ENCODE data around the gene MSI2. TPM values are rescaled to one million over a fixed set of nuclear protein-coding genes. Genes with fewer than 3 reads are reported as not detected.

MSI2 gene
- total RNA-seq, 1 donor from 2014 or later = 31.3 TPM

- no peaks in the 10 kb centered on the region for H3K27me3 ChIP-seq
- no peaks in the 10 kb centered on the region for H3K9me3 ChIP-seq
These were observed 370.3 kb downstream of the MSI2 start for GRCh38 chr17:57626520-57627210.

GRCh38 chr17:57627591-57627990, 371.3 kb downstream of the MSI2 start:
- Histone ChIP-seq H3K27me3 (no peaks in the 10 kb centered on the region), H3K27ac (no peak overlapping the region), H3K36me3 (no peaks in the 10 kb centered on the region), H3K4me3 (no peak overlapping the region), H3K9me3 (no peaks in the 10 kb centered on the region), H3K4me1 (peaks cover 9% of the 10 kb centered on the region)
- intact Hi-C loops (cut with DNase I) = no loop called here
- TF ChIP-seq CTCF (IDR thresholded peaks at IDR 0.05) = no peak
- DNase-seq = peak; percentile 56
- ATAC-seq = no peak

More at GRCh38 chr17:57626520-57627210, 370.3 kb downstream of the MSI2 start:
- Histone ChIP-seq H3K27ac (no peak overlapping the region), H3K4me3 (no peak overlapping the region), H3K36me3 (no peaks in the 10 kb centered on the region), H3K4me1 (peaks cover 9% of the 10 kb centered on the region)
- DNase-seq = peak; percentile 27
- intact Hi-C loops (cut with DNase I) = no loop called here
- no peak for ATAC-seq
- no peak for TF ChIP-seq CTCF (IDR thresholded peaks at IDR 0.05)

- DNase-seq (peak; percentile 38), ATAC-seq (no peak)
- Histone ChIP-seq H3K4me3 (no peak overlapping the region), H3K36me3 (no peaks in the 10 kb centered on the region), H3K4me1 (peaks cover 2% of the 10 kb centered on the region), H3K27me3 (no peaks in the 10 kb centered on the region), H3K9me3 (no peaks in the 10 kb centered on the region), H3K27ac (no peak overlapping the region)
- TF ChIP-seq CTCF (IDR thresholded peaks at IDR 0.05) = no peak
- intact Hi-C loops (cut with DNase I) = no loop called here
These were observed 372.1 kb downstream of the MSI2 start for GRCh38 chr17:57628421-57628820.

GRCh38 chr17:57629470-57629869, 373.1 kb downstream of the MSI2 start:
- DNase-seq = peak; percentile 62
- Histone ChIP-seq H3K4me3 (no peak overlapping the region), H3K27ac (no peak overlapping the region), H3K9me3 (no peaks in the 10 kb centered on the region), H3K27me3 (no peaks in the 10 kb centered on the region), H3K4me1 (no peaks in the 10 kb centered on the region), H3K36me3 (no peaks in the 10 kb centered on the region)
- intact Hi-C loops (cut with DNase I) = no loop called here
- TF ChIP-seq CTCF (IDR thresholded peaks at IDR 0.05) = no peak
- ATAC-seq = peak; percentile 70

- H3K9me3 ChIP-seq = no peaks in the 10 kb centered on the region
- ATAC-seq = no peak
- no peak overlapping the region for H3K27ac ChIP-seq
- H3K36me3 ChIP-seq = no peaks in the 10 kb centered on the region
- no peaks in the 10 kb centered on the region for H3K4me1 ChIP-seq
- DNase-seq = peak; percentile 47
- no peak overlapping the region for H3K4me3 ChIP-seq
- intact Hi-C loops (cut with DNase I) = no loop called here
- TF ChIP-seq CTCF (IDR thresholded peaks at IDR 0.05) = no peak
- H3K27me3 ChIP-seq = no peaks in the 10 kb centered on the region
These were observed 373.6 kb downstream of the MSI2 start for GRCh38 chr17:57629886-57630285.

All from upper lobe of right lung (tissue), 1 donor.